LHCN-M2 (cell line): ENCODE results near the gene SCGB1C2. TPM values are rescaled to one million over a fixed set of nuclear protein-coding genes. Genes with fewer than 3 reads are reported as not detected.

Source experiments
- total RNA-seq: library from RNA; depleted of rRNA; stranded (reverse); fragments of >200 nt; gene quantifications from 2 replicates; pipeline ENCODE4 v1.2.3, GENCODE V29; 2014; rRNA removed

SCGB1C2 gene
- total RNA-seq, 1 experiment from 2014 or later, result not detected

Other genes with a start within 250 kb of the SCGB1C2 start
- not detected in 2 replicates for gene DOC2B, start 44.1 kb downstream of the SCGB1C2 start, total RNA-seq
- gene RPH3AL, start 215.2 kb downstream of the SCGB1C2 start, total RNA-seq, result 18.1 and 22.0 TPM in 2 replicates